IMR-90 (cell line): ENCODE measurements around the gene HDAC8.

ENCODE experiments used
- CHD1 ChIP-seq: IDR thresholded peaks from 2 replicates; pipeline ENCODE4 v1.6.1; 2012; ENCODE audit warnings: low read depth, low read length, improper control_type of control experiment
- CTCF ChIP-seq: conservative IDR thresholded peaks from 2 replicates; pipeline ENCODE4 v1.5.1; 2012; ENCODE audit warnings: mild to moderate bottlenecking, low read depth, low read length, improper control_type of control experiment
- POLR2A ChIP-seq: IDR thresholded peaks from 2 replicates; pipeline ENCODE4 v1.6.1; 2012; ENCODE audit warnings: mild to moderate bottlenecking, low read depth, low read length
- RCOR1 ChIP-seq: IDR thresholded peaks from 2 replicates; pipeline ENCODE4 v1.6.1; 2012; ENCODE audit warnings: mild to moderate bottlenecking, low read length, improper control_type of control experiment; ENCODE audit not compliant: insufficient replicate concordance
- SMC3 ChIP-seq: fragments of 150-350 bp; IDR thresholded peaks from 2 replicates; pipeline ENCODE4 v1.6.1; 2016; ENCODE audit warnings: low read depth, mild to moderate bottlenecking, antibody characterized with exemption, low read length, moderate library complexity
- USF2 ChIP-seq: fragments of 150-350 bp; IDR thresholded peaks from 2 replicates; pipeline ENCODE4 v1.6.1; 2017; ENCODE audit warnings: mild to moderate bottlenecking, antibody characterized with exemption, low read length, low read depth

GRCh38 chrX:72477781-72478181 lies 94.9 kb downstream of the HDAC8 start:
- TF ChIP-seq CTCF = no peak
- TF ChIP-seq CHD1 = no peak
- TF ChIP-seq USF2 = no peak
- no peak for TF ChIP-seq RCOR1
- no peak for TF ChIP-seq POLR2A
- TF ChIP-seq SMC3 = no peak
